HG03571 (cell line): ENCODE results near the gene NEK5.
"Not testable (repeated sequence)": the region's sequence is repeated elsewhere in the genome, so short reads cannot be mapped to it uniquely, and the experiment has no call there.

Experiments used
- ATAC-seq: cut with Tn5 transposase; IDR thresholded peaks from one replicate; pipeline ENCODE4 v1.9.1; 2021; ENCODE audit not compliant: unreplicated experiment

The NEK5 gene, protein sequence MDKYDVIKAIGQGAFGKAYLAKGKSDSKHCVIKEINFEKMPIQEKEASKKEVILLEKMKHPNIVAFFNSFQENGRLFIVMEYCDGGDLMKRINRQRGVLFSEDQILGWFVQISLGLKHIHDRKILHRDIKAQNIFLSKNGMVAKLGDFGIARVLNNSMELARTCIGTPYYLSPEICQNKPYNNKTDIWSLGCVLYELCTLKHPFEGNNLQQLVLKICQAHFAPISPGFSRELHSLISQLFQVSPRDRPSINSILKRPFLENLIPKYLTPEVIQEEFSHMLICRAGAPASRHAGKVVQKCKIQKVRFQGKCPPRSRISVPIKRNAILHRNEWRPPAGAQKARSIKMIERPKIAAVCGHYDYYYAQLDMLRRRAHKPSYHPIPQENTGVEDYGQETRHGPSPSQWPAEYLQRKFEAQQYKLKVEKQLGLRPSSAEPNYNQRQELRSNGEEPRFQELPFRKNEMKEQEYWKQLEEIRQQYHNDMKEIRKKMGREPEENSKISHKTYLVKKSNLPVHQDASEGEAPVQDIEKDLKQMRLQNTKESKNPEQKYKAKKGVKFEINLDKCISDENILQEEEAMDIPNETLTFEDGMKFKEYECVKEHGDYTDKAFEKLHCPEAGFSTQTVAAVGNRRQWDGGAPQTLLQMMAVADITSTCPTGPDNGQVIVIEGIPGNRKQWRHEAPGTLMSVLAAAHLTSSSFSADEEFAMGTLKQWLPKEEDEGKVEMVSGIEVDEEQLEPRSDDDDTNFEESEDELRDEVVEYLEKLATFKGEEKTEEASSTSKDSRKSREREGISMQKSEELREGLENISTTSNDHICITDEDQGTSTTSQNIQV

DNA sequence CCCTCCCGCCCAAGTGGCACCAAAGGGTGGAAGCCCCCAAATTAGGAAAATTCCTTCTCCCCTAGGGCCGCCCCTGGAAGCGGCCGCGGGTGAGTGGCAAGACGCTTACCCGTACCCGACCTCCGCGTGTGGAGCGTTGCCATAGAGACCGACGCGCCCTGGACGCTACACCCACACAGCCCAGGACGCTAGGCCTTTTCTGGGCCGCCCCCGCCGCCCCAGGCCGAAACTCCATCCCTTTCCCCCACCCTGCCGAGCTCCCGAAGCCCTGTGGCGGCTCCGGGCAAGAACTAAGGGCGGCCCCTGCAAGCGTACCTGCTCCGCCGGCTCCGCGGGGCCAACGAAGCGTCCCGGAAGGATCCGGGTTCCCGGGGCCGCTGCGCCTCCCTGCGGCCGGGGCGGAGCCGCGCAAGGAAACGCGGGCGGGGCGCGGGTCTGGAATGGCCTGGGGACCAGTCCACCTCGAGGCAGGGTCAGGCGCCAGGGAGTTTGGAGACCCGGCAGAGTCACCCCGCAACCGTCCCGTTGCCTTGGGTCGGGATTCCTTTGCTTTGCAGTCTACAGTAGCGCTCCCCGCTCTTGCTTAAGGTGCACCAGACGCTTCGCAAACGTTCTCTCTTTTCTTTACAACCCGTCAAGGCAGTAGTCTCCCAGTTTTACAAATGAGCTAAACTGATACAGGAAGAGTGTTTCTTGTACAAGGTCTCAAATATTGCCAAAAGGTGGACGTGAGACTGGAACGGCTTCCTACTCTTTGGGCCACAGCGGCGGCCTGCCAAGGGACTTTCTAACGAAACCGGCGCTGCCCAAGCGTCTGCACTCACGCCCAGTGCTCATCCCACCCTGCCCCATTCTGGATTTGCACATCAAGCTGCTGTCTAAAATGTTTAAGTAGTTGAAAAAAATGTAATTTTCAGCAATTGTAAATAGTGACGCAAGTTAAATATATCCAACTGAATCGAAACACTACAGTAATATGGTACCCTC, at the start of gene NEK5:
TSS of gene NEK5 (minus strand) at position 360 of the 987 bp plus-strand sequence. CDS start 1,591 bp downstream, outside the sequence.
- ATAC-seq, result peak; percentile 55

DNA sequence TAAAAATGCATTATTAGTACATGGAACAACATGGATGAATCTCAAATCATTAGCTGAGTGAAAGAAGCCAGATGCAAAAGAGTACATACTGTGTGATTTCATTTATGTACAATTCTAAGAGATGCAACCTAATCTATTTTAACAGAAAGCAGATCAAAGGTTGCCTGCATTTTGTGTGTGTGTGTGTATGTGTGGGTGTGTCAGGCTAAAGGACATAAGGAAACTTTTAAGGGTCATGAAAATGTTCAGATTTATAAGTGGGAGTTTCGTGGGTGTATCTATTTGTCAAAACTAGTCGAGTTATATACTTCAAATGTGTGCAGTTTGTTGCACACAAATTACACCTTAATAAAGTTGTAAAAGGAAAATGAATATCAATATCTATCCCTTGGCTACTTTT, 48.4 kb upstream of the NEK5 start:
- no peak for ATAC-seq

DNA sequence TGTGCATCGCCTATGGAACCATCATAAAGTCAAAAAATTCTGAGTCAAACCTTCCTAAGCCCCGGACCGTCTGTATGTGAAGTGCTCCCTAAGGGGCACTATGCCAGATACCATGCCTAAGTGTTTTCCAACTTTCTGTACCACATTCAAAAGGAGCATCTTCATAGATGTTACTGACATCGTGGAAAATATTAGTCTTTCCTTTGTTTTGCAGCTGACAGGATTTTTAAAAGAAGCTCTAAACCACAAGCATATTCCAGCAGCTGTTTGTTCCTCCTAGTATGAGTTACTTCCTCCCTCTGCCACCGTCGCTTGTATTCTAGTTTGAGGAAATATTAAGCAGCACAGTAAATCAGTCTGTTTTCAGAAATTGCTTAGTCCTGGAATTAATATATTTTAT, 45.1 kb upstream of the NEK5 start:
- ATAC-seq, result not testable (repeated sequence)

DNA sequence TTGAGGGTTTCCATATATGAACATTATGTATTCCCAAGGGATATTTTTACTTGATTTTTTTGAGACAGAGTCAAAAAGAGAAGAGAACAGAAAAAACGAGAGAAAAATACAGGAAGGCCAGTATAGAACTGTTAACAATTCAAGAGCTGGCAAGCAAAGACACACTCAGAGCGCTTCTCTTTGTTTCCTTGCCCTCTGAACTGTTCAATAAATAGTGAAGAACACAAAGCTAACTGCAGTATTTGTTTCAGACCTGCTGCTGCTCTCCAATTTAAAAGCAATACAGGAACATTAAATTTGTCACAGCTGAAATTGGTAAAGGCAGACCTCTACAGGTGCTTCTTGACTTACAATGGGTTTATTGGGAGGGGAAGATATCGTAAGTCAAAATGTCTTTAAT, 44.5 kb upstream of the NEK5 start:
- ATAC-seq, result no peak

- ATAC-seq, result not testable (repeated sequence)
Measured at GRCh38 chr13:52171686-52172085, 42.8 kb upstream of the NEK5 start.

DNA sequence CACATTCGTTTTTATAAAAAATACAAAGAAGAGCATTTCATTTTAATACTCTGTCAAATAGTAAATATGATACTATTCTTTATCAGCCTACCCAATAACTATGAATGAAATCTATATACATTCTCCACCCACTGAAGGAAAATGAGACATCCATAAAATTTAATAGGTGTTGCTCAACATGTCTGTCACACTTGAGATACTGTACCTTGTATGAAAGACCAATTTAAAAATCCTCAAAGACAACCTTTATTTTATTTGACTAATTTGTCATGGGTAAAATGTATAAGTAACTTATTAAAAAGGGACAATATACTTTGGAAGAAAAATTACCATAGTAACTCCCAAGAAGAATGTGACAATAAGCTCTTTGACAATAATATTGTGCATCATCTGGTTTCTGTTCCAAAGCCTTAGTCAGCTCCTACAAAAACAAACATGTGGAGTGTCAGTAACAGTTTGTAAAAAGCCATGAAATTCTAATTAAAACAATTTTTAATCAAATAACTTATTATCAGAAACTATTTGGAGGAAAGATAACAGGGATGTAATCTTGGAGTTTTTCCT, 42.0 kb upstream of the NEK5 start:
- not testable (repeated sequence) for ATAC-seq

- ATAC-seq, result no peak
Measured at GRCh38 chr13:52169839-52170238, 41.0 kb upstream of the NEK5 start.

DNA sequence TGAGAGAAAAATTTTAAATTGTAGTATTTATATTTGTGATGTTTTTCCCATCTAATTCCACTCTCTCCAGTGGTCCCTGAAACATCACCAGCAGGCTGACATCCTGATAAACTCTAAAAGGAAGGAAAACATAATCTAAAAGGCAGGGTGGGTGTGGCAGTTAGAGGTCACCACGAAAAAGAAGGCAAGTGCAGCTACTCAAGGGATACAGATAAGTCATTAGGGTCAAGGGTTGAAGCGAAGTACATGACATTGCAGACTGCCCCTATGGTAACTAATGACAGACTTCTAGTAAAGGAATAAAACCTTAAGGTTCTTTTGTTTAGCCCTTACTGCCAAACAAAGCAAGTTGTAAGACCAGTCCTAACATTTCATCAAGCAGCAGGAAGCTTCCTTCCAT, 36.5 kb upstream of the NEK5 start:
- no peak for ATAC-seq

GRCh38 chr13:52164989-52165388, 36.1 kb upstream of the NEK5 start:
- no peak for ATAC-seq

DNA sequence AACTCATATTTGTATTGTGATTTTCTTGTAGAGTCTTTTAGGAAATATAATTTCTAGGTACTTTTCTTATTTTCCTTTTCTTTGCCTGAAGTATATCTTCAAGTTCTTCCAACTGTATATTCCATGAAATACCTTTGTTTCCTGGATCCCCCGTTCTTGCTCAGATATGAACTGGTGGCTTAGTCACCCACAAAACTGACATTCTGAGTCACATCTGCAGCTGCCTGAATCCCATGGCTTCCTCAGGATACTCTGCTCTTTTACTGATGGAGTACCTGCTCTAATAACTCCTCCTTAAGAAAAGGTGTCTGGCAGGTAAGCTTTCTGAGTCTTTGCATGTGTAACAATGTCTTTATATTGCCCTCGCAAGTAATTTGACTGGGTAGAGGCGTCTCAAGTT, 35.0 kb upstream of the NEK5 start:
- ATAC-seq, result not testable (repeated sequence)

GRCh38 chr13:52162279-52163101, 33.6 kb upstream of the NEK5 start:
- no peak for ATAC-seq

GRCh38 chr13:52161181-52161646, 32.3 kb upstream of the NEK5 start:
- no peak for ATAC-seq

DNA sequence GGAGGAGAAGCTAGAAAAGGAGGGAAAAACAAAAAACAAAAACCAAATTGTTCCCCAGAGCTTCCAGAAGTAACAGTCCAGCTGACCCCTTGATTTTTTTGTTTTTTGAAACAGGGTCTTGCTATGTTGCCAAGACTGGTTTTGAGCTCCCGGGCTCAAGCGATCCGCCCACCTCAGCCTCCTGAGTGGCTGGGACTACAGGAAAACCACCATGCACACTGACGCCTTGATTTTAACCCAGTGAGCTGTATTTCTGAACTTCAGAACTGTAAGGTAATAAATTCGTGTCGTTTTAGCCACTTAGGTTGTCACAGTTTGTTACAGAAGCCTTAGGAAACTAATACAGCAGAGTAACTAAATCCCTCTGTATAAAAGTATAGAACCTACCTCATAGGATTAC, 31.6 kb upstream of the NEK5 start:
- ATAC-seq, result no peak

GRCh38 chr13:52160053-52160452, 31.2 kb upstream of the NEK5 start:
- ATAC-seq, result no peak

GRCh38 chr13:52159159-52159982, 30.5 kb upstream of the NEK5 start, which contains the start of gene NEK3:
NEK3 (minus strand) TSS chr13:52159597; CDS start chr13:52156191, 3,406 bp downstream.
- ATAC-seq, result peak; percentile 52

DNA sequence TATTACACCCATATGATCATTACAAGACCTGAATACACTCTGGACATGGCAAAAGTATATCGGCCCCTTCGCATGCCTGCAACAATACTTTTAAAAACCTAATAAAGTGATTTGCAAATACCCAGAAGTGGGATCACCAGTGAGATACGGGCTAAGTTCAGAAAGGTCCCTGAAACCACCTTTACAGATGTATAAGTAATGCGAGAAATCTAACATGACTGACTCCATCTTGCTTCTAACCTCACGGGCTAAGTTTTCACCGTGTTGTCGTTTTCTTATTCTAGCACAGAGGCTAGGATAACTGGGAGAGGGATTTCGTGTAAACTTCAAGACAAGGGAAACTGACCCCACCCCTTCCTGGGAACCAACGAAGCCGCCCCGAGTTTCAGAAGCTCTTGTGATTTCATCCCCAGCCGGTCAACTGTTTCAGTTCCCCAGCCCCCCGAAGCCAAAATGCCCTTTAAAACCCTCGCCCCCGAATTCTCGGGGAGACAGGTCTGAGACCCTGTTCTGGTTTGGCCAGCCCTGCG, 29.8 kb upstream of the NEK5 start:
- ATAC-seq, result peak; percentile 37

GRCh38 chr13:52156724-52157261, 27.9 kb upstream of the NEK5 start:
- ATAC-seq, result no peak

DNA sequence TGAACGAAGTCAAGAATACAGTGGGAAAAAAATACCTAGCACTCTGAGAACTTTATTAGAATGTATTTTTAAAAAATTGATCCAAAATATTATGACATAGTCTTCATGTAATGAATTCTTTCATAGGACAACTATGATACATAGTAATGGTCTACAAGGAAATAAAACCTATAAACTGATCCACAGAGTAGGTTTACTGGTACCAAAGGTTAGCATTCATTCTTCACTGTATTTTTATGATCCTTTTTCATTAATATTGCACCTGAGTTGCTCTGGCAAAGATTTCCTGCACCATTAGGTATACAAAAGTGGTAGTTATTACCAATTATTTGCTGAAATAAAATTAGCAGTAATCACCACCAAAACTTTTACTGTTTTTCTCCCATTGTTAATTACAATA, 26.3 kb upstream of the NEK5 start:
- no peak for ATAC-seq
